ENCODE results near the gene VAV2.
A peak's percentile ranks its signal among the peaks of the same experiment; 100 is the strongest.

The VAV2 gene

GRCh38 chr9:133733796-133734533 lies 258.2 kb downstream of the VAV2 start:
- DNase-seq (ENCODE audit: low read depth in 1 of 2, low spot score in 1 of 2), result no peak

GRCh38 chr9:133733421-133733795 lies 258.7 kb downstream of the VAV2 start:
- no peak for DNase-seq (ENCODE audit: low read depth in 1 of 2, low spot score in 1 of 2)

- no peak for DNase-seq (ENCODE audit: low read depth in 1 of 2, low spot score in 1 of 2)
Measured at GRCh38 chr9:133732639-133733408, 259.3 kb downstream of the VAV2 start.

GRCh38 chr9:133731876-133732638 lies 260.1 kb downstream of the VAV2 start:
- DNase-seq (ENCODE audit: low read depth in 1 of 2, low spot score in 1 of 2), result no peak

- DNase-seq (ENCODE audit: low read depth in 1 of 2, low spot score in 1 of 2), result no peak
Measured at GRCh38 chr9:133730994-133731715, 261.0 kb downstream of the VAV2 start.

GRCh38 chr9:133729617-133730281 lies 262.4 kb downstream of the VAV2 start:
- DNase-seq (ENCODE audit: low read depth in 1 of 2, low spot score in 1 of 2), result no peak

GRCh38 chr9:133728856-133729616 lies 263.1 kb downstream of the VAV2 start:
- DNase-seq (ENCODE audit: low read depth in 1 of 2, low spot score in 1 of 2), result no peak

- DNase-seq (ENCODE audit: low read depth in 1 of 2, low spot score in 1 of 2), result no peak
Measured at GRCh38 chr9:133727876-133728441, 264.2 kb downstream of the VAV2 start.

GRCh38 chr9:133727277-133727875 lies 264.7 kb downstream of the VAV2 start:
- DNase-seq (ENCODE audit: low read depth in 1 of 2, low spot score in 1 of 2), result no peak

- DNase-seq (ENCODE audit: low read depth in 1 of 2, low spot score in 1 of 2), result peak; percentile 36 to 46
Measured at GRCh38 chr9:133726401-133727276, 265.5 kb downstream of the VAV2 start.

GRCh38 chr9:133725886-133726285 lies 266.2 kb downstream of the VAV2 start:
- DNase-seq (ENCODE audit: low read depth in 1 of 2, low spot score in 1 of 2), result no peak

- no peak for DNase-seq (ENCODE audit: low read depth in 1 of 2, low spot score in 1 of 2)
Measured at GRCh38 chr9:133718563-133719315, 273.4 kb downstream of the VAV2 start.

GRCh38 chr9:133717113-133718031 lies 274.8 kb downstream of the VAV2 start:
- DNase-seq (ENCODE audit: low read depth in 1 of 2, low spot score in 1 of 2), result no peak

- no peak for DNase-seq (ENCODE audit: low read depth in 1 of 2, low spot score in 1 of 2)
Measured at GRCh38 chr9:133716564-133717112, 275.5 kb downstream of the VAV2 start.

- DNase-seq (ENCODE audit: low read depth in 1 of 2, low spot score in 1 of 2), result peak in 1 of 2 donors; percentile 12
Measured at GRCh38 chr9:133715866-133716563, 276.1 kb downstream of the VAV2 start.
